Panc1 (cell line): ENCODE measurements around the gene MTERF4. TPM values are rescaled to one million over a fixed set of nuclear protein-coding genes. Genes with fewer than 3 reads are reported as not detected.
A peak's percentile ranks its signal among the peaks of the same experiment; 100 is the strongest.

Source experiments
- ATAC-seq: fragments of 200-7000 bp; cut with Tn5 transposase; 2 replicates; pipeline ENCODE4 v1.9.1; 2020; ENCODE audit warnings: mild to moderate bottlenecking, moderate library complexity
- BruUV-seq: library from RNA; stranded (reverse); fragments of 400-500 nt; replicated peaks from 2 replicates; lab custom pipeline; 2021; lab: Mats Ljungman, UMichigan
- CTCF ChIA-PET: fragments of 300-600 bp; sonication (Branson Sonifier 250); formaldehyde crosslinking; loops from one replicate; lab custom pipeline; 2022; ENCODE audit warnings: antibody characterized with exemption; lab: Charles Lee
- POLR2A ChIA-PET: fragments of 300-600 bp; sonication (Branson Sonifier 250); formaldehyde crosslinking; loops from one replicate; lab custom pipeline; 2022; ENCODE audit warnings: antibody characterized with exemption; lab: Charles Lee
- DNase-seq: peaks from one replicate; pipeline ENCODE4 v3.0.0-alpha.2; 2010; ENCODE audit warnings: low read depth, low spot score
- H3K27ac ChIP-seq: 2 replicates; pipeline ENCODE4 v1.5.1; 2011; ENCODE audit warnings: mild to moderate bottlenecking, low read length, inconsistent platforms
- H3K27me3 ChIP-seq: fragments of 200-500 bp; sonication (Bioruptor generic); 2 replicates; pipeline ENCODE4 v1.6.0; 2014; ENCODE audit warnings: low read length, inconsistent platforms; ENCODE audit not compliant: control insufficient read depth, insufficient read depth
- H3K36me3 ChIP-seq: fragments of 200-500 bp; sonication (Bioruptor generic); 2 replicates; pipeline ENCODE4 v1.5.1; 2014; ENCODE audit warnings: inconsistent platforms, mild to moderate bottlenecking, low read length, moderate library complexity; ENCODE audit not compliant: control insufficient read depth, insufficient read depth
- H3K4me1 ChIP-seq: 2 replicates; pipeline ENCODE4 v1.5.1; 2011; ENCODE audit warnings: inconsistent platforms, mild to moderate bottlenecking, low read length, moderate library complexity; ENCODE audit not compliant: control insufficient read depth, insufficient read depth
- H3K4me3 ChIP-seq, 2 experiments: 2 replicates each; pipeline ENCODE4 v1.5.1; 2011 to 2012; ENCODE audit warnings: low read depth in 2 of 2, low read length in 2 of 2, mild to moderate bottlenecking in 2 of 2, inconsistent platforms in 1 of 2, moderate library complexity in 1 of 2
- H3K9me3 ChIP-seq: fragments of 200-500 bp; sonication (Bioruptor generic); 2 replicates; pipeline ENCODE4 v1.5.1; 2014; ENCODE audit warnings: low read depth, mild to moderate bottlenecking, inconsistent platforms, low read length, moderate library complexity; ENCODE audit not compliant: control insufficient read depth, insufficient read depth
- POLR2AphosphoS5 ChIP-seq: IDR thresholded peaks from 2 replicates; pipeline ENCODE4 v1.6.1; 2012; ENCODE audit warnings: mild to moderate bottlenecking, low read depth, low read length, moderate library complexity
- REST ChIP-seq, 2 experiments: IDR thresholded peaks; 2 replicates each; pipeline ENCODE4 v1.6.1; 2011 to 2012; ENCODE audit warnings: low read depth in 2 of 2, control low read depth in 1 of 2, low read length in 1 of 2, mild to moderate bottlenecking in 1 of 2, moderate library complexity in 1 of 2; ENCODE audit not compliant: insufficient read depth in 1 of 2
- SIN3A ChIP-seq: IDR thresholded peaks from 2 replicates; pipeline ENCODE4 v1.6.1; 2012; ENCODE audit warnings: low read depth, mild to moderate bottlenecking, low read length, moderate library complexity, borderline replicate concordance; ENCODE audit not compliant: insufficient read depth
- TCF7L2 ChIP-seq: IDR thresholded peaks from 2 replicates; pipeline ENCODE4 v1.6.1; 2011; ENCODE audit warnings: mild to moderate bottlenecking, low read depth, low read length, inconsistent platforms
- in situ Hi-C: cut with HindIII; loops from 2 replicates; pipeline ENCODE4 v1.10.0; 2016; ENCODE audit warnings: low sequenced_read_pairs, low pct_unique_long_range_greater_than_20kb
- intact Hi-C: fragments of 100-400 bp; cut with micrococcal nuclease; formaldehyde crosslinking; loops from one replicate; pipeline ENCODE4 v1.10.0; 2022; ENCODE audit not compliant: unreplicated experiment
- total RNA-seq: library from RNA; stranded (reverse); gene quantifications from one replicate; pipeline ENCODE4 v1.2.1, GENCODE V29; 2021; ENCODE audit not compliant: unreplicated experiment
- TF ChIP-seq, protein P1 (sequence below): fragments of 450-650 bp; IDR thresholded peaks from 2 replicates; pipeline ENCODE4 v1.5.1; 2017; ENCODE audit warnings: mild to moderate bottlenecking

MTERF4 gene
- total RNA-seq, 1 experiment from 2014 or later: 28.9 TPM

GRCh38 chr2:241082341-241083090, 19.6 kb downstream of the MTERF4 start:
- intact Hi-C loops: no loop called here
- H3K27ac ChIP-seq: no peak overlapping the region
- ChIA-PET CTCF (no interaction called here), POLR2A (no interaction called here)
- no peaks in the 10 kb centered on the region for H3K9me3 ChIP-seq
- ATAC-seq (peak; percentile 28; the same call in 1 of the 2 replicates), DNase-seq (no peak)
- in situ Hi-C loops: no loop called here
- TF ChIP-seq TCF7L2 (no peak), SIN3A (no peak), POLR2AphosphoS5 (no peak), REST (IDR thresholded peaks at IDR 0.05; ENCODE audit: insufficient read depth in 1 of 2, low read depth in 2 of 2, low read length in 1 of 2) (no peak)
- TF ChIP-seq, protein P1, sequence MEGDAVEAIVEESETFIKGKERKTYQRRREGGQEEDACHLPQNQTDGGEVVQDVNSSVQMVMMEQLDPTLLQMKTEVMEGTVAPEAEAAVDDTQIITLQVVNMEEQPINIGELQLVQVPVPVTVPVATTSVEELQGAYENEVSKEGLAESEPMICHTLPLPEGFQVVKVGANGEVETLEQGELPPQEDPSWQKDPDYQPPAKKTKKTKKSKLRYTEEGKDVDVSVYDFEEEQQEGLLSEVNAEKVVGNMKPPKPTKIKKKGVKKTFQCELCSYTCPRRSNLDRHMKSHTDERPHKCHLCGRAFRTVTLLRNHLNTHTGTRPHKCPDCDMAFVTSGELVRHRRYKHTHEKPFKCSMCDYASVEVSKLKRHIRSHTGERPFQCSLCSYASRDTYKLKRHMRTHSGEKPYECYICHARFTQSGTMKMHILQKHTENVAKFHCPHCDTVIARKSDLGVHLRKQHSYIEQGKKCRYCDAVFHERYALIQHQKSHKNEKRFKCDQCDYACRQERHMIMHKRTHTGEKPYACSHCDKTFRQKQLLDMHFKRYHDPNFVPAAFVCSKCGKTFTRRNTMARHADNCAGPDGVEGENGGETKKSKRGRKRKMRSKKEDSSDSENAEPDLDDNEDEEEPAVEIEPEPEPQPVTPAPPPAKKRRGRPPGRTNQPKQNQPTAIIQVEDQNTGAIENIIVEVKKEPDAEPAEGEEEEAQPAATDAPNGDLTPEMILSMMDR: no peak
- H3K4me3 ChIP-seq: no peak overlapping the region
- BruUV-seq: no TSS peak
- no peaks in the 10 kb centered on the region for H3K4me1 ChIP-seq
- no peaks in the 10 kb centered on the region for H3K36me3 ChIP-seq
- no peaks in the 10 kb centered on the region for H3K27me3 ChIP-seq

- ChIA-PET POLR2A (no interaction called here), CTCF (no interaction called here)
- no TSS peak for BruUV-seq
- DNase-seq (no peak), ATAC-seq (peak; percentile 34; the same call in 1 of the 2 replicates)
- no peak for TF ChIP-seq REST (IDR thresholded peaks at IDR 0.05; ENCODE audit: insufficient read depth in 1 of 2, low read depth in 2 of 2, low read length in 1 of 2)
- TF ChIP-seq TCF7L2: no peak
- TF ChIP-seq POLR2AphosphoS5: no peak
- no peak for TF ChIP-seq SIN3A
- TF ChIP-seq, protein P1: no peak
- in situ Hi-C loops (no loop called here), intact Hi-C loops (no loop called here)
- H3K4me3 ChIP-seq: no peak overlapping the region
- no peaks in the 10 kb centered on the region for H3K36me3 ChIP-seq
- H3K27ac ChIP-seq: no peak overlapping the region
- H3K9me3 ChIP-seq: no peaks in the 10 kb centered on the region
- H3K27me3 ChIP-seq: no peaks in the 10 kb centered on the region
- no peaks in the 10 kb centered on the region for H3K4me1 ChIP-seq
Measured at GRCh38 chr2:241081643-241082340, 20.3 kb downstream of the MTERF4 start.
